ENCODE measurements around the gene IL3RA.
"Not testable (repeated sequence)": the region's sequence is repeated elsewhere in the genome, so short reads cannot be mapped to it uniquely, and the experiment has no call there.

Gene IL3RA

DNA sequence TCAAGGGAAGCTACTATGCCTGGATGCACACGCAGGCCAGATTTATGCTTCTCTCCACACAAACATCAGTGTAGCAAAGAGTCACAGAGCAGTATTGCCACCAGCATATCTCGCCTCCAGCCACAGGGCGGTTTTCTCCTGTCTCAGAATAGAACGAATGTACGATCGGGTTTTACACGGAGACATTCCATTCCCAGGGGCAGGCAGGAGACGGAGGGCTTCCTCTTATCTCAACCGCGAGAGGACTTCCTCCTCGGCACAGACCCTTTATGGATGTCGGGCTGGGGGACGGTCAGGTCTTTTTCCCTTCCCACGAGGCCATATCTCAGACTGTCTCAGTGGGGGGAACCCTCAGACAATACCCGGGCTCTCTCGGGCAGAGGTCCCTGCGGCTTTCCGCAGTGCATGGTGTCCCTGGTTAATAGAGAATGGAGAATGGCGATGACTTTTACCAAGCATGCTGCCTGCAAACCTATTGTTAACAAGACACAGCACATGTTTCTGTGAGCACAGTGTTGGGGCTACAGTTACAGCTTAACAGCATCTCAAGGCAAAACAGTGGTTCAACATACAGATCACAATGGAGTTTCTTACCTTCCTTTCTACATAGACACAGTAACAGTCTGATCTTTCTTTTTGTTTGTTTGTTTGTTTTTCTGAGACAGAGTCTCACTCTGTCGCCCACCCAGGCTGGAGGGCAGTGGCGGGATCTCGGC is 43.9 kb upstream of the IL3RA start:
- Histone ChIP-seq H3K79me2 (ENCODE audit: control insufficient read depth, low read length) (no peaks in the 10 kb centered on the region), H4K20me1 (ENCODE audit: control insufficient read depth, insufficient read depth, low read depth, low read length) (no peaks in the 10 kb centered on the region), H3K4me3 (ENCODE audit: low read length) (0 out of 2 replicates have a peak overlapping the region, but pooled peaks have one; percentile 5), H3K36me3 (ENCODE audit: control insufficient read depth, low read length) (no peaks in the 10 kb centered on the region), H3K9me3 (ENCODE audit: control insufficient read depth, insufficient read depth, low read length) (no peaks in the 10 kb centered on the region), H3K9me2 (replicated peaks; ENCODE audit: control insufficient read depth, low read length) (no peaks in the 10 kb centered on the region), H3F3A (ENCODE audit: control insufficient read depth, insufficient read depth) (no peaks in the 10 kb centered on the region), H3K4me2 (ENCODE audit: low read length) (peak overlapping the region; percentile 53), H3K4me1 (ENCODE audit: control insufficient read depth, low read length) (peaks cover 12% of the 10 kb centered on the region), H3K27ac (ENCODE audit: low read depth, low read length) (no peak overlapping the region), H3K27me3 (ENCODE audit: control insufficient read depth, low read length) (peaks cover 10% of the 10 kb centered on the region)
- TF ChIP-seq, protein P1, sequence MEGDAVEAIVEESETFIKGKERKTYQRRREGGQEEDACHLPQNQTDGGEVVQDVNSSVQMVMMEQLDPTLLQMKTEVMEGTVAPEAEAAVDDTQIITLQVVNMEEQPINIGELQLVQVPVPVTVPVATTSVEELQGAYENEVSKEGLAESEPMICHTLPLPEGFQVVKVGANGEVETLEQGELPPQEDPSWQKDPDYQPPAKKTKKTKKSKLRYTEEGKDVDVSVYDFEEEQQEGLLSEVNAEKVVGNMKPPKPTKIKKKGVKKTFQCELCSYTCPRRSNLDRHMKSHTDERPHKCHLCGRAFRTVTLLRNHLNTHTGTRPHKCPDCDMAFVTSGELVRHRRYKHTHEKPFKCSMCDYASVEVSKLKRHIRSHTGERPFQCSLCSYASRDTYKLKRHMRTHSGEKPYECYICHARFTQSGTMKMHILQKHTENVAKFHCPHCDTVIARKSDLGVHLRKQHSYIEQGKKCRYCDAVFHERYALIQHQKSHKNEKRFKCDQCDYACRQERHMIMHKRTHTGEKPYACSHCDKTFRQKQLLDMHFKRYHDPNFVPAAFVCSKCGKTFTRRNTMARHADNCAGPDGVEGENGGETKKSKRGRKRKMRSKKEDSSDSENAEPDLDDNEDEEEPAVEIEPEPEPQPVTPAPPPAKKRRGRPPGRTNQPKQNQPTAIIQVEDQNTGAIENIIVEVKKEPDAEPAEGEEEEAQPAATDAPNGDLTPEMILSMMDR (IDR thresholded peaks at IDR 0.05; ENCODE audit: low read depth, low read length, poor library complexity, severe bottlenecking), result no peak
- no peak for TF ChIP-seq EZH2phosphoT487 (IDR thresholded peaks at IDR 0.05; ENCODE audit: borderline replicate concordance, low read length)

DNA sequence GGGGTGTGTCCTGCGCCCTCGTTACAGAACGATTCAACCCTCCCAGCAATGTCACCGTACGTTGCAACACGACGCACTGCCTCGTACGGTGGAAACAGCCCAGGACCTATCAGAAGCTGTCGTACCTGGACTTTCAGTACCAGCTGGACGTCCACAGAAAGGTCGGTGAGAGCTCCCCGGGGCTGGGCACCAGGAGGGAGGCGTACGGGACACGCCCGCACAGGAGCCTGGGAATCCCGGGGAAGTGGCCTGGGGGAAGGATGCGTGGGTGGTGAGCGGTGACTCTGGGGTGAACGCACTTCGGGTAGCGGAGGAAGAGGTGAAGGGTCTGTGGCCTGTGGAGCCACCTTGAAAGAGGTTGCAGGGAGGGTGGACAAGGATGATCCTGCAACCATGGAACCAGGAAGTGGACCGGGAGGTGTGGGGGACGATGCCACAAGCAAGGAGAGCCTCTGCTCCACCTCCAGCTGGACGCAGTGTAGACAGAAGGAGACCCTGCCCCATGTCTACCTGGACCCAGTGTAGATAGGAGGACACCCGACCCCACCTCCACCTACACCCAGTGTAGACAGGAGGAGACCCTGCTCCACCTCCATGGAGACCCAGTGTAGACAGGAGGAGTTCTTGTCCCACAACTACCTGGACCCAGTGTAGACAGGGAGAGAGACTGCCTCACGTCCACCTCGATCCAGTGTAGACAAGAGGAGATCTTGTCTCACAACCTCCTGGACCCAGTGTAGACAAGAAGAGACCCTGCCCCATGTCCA is 42.1 kb upstream of the IL3RA start:
- H3F3A ChIP-seq (ENCODE audit: control insufficient read depth, insufficient read depth), result no peaks in the 10 kb centered on the region
- H3K27ac ChIP-seq (ENCODE audit: low read depth, low read length), result no peak overlapping the region
- no peaks in the 10 kb centered on the region for H3K79me2 ChIP-seq (ENCODE audit: control insufficient read depth, low read length)
- TF ChIP-seq EZH2phosphoT487 (IDR thresholded peaks at IDR 0.05; ENCODE audit: borderline replicate concordance, low read length), result no peak
- TF ChIP-seq, protein P1 (IDR thresholded peaks at IDR 0.05; ENCODE audit: low read depth, low read length, poor library complexity, severe bottlenecking), result no peak
- H3K27me3 ChIP-seq (ENCODE audit: control insufficient read depth, low read length), result peaks cover 10% of the 10 kb centered on the region
- no peaks in the 10 kb centered on the region for H4K20me1 ChIP-seq (ENCODE audit: control insufficient read depth, insufficient read depth, low read depth, low read length)
- H3K9me2 ChIP-seq (replicated peaks; ENCODE audit: control insufficient read depth, low read length), result no peaks in the 10 kb centered on the region
- H3K36me3 ChIP-seq (ENCODE audit: control insufficient read depth, low read length), result no peaks in the 10 kb centered on the region
- H3K4me3 ChIP-seq (ENCODE audit: low read length), result no peak overlapping the region
- peaks cover 12% of the 10 kb centered on the region for H3K4me1 ChIP-seq (ENCODE audit: control insufficient read depth, low read length)
- peaks cover 8% of the 10 kb centered on the region for H3K9me3 ChIP-seq (ENCODE audit: control insufficient read depth, insufficient read depth, low read length)
- H3K4me2 ChIP-seq (ENCODE audit: low read length), result no peak overlapping the region

DNA sequence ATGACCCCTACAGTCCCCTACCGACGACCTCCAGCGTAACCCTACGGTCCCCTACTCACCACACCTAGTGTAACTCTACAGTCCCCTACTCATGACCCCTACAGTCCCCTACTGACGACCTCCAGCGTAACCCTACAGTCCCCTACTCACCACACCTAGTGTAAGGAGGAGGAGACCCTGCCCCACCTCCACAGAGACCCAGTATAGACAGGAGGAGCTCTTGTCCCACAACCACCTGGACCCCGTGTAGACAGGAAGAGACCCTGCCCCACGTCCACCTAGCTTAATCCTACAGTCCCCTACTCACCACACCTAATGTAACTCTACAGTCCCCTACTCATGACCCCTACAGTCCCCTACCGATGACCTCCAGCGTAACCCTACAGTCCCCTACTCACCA is 41.0 kb upstream of the IL3RA start:
- Histone ChIP-seq H3K27ac (ENCODE audit: low read depth, low read length) (no peak overlapping the region), H3K4me2 (ENCODE audit: low read length) (no peak overlapping the region), H3K9me3 (ENCODE audit: control insufficient read depth, insufficient read depth, low read length) (peaks cover 8% of the 10 kb centered on the region), H3K4me1 (ENCODE audit: control insufficient read depth, low read length) (peaks cover 11% of the 10 kb centered on the region), H3K27me3 (ENCODE audit: control insufficient read depth, low read length) (peaks cover 10% of the 10 kb centered on the region), H3F3A (ENCODE audit: control insufficient read depth, insufficient read depth) (no peaks in the 10 kb centered on the region), H3K36me3 (ENCODE audit: control insufficient read depth, low read length) (no peaks in the 10 kb centered on the region), H3K4me3 (ENCODE audit: low read length) (no peak overlapping the region), H3K79me2 (ENCODE audit: control insufficient read depth, low read length) (no peaks in the 10 kb centered on the region), H4K20me1 (ENCODE audit: control insufficient read depth, insufficient read depth, low read depth, low read length) (no peaks in the 10 kb centered on the region), H3K9me2 (replicated peaks; ENCODE audit: control insufficient read depth, low read length) (no peaks in the 10 kb centered on the region)
- TF ChIP-seq, protein P1 (IDR thresholded peaks at IDR 0.05; ENCODE audit: low read depth, low read length, poor library complexity, severe bottlenecking), result no peak
- TF ChIP-seq EZH2phosphoT487 (IDR thresholded peaks at IDR 0.05; ENCODE audit: borderline replicate concordance, low read length), result no peak

DNA sequence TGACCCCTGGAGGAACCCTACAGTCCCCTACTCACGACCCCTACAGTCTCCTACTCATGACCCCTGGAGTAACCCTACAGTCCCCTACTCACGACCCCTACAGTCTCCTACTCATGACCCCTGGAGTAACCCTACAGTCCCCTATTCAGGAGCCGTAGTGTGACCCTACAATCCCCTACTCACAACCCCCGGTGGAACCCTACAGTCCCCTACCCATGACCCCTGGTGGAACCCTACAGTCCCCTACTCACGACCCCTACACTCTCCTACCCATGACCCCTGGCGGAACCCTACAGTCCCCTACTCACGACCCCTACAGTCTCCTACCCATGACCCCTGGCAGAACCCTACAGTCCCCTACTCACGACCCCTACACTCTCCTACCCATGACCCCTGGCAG is 39.0 kb upstream of the IL3RA start:
- H3K9me3 ChIP-seq (ENCODE audit: control insufficient read depth, insufficient read depth, low read length); H3K4me1 ChIP-seq (ENCODE audit: control insufficient read depth, low read length); H3K9me2 ChIP-seq (replicated peaks; ENCODE audit: control insufficient read depth, low read length); H3K79me2 ChIP-seq (ENCODE audit: control insufficient read depth, low read length); H3K4me2 ChIP-seq (ENCODE audit: low read length); H4K20me1 ChIP-seq (ENCODE audit: control insufficient read depth, insufficient read depth, low read depth, low read length); H3K27ac ChIP-seq (ENCODE audit: low read depth, low read length); H3F3A ChIP-seq (ENCODE audit: control insufficient read depth, insufficient read depth); H3K27me3 ChIP-seq (ENCODE audit: control insufficient read depth, low read length); H3K36me3 ChIP-seq (ENCODE audit: control insufficient read depth, low read length); H3K4me3 ChIP-seq (ENCODE audit: low read length): not testable (repeated sequence)
